HEK293 (cell line): ENCODE measurements around the gene TOR4A.

Source experiments
- CTCF ChIA-PET: fragments of 350-600 bp; formaldehyde crosslinking; extraction: SDS; loops from one replicate; lab custom pipeline; 2021; ENCODE audit warnings: antibody characterized with exemption; lab: Yijun Ruan, JAX
- POLR2A ChIA-PET: fragments of 300-600 bp; formaldehyde crosslinking; extraction: SDS; loops from one replicate; lab custom pipeline; 2020; ENCODE audit warnings: antibody characterized with exemption, inconsistent platforms; lab: Yijun Ruan, JAX
- H3K27ac ChIP-seq: fragments of 200-500 bp; sonication (Bioruptor generic); 2 replicates; pipeline ENCODE4 v1.5.1; 2014; ENCODE audit warnings: low read depth, low read length, control low read depth, inconsistent platforms; ENCODE audit errors: extremely low read depth
- H3K36me3 ChIP-seq, 2 experiments: fragments of 200-500 bp in 1 of 2; sonication (Bioruptor generic) in 1 of 2; 1 replicate in 1 of 2; 2 replicates in 1 of 2; pipeline ENCODE4 v1.5.1; 2014 to 2017; ENCODE audit warnings: inconsistent platforms in 2 of 2, low read length in 2 of 2; ENCODE audit not compliant: control insufficient read depth in 2 of 2, insufficient read depth in 1 of 2
- H3K4me1 ChIP-seq: fragments of 200-500 bp; sonication (Bioruptor generic); 2 replicates; pipeline ENCODE4 v1.5.1; 2014; ENCODE audit warnings: mild to moderate bottlenecking, low read length, inconsistent platforms; ENCODE audit not compliant: control insufficient read depth, insufficient read depth
- H3K4me3 ChIP-seq: 2 replicates; pipeline ENCODE4 v1.5.1; 2011; ENCODE audit warnings: low read depth, mild to moderate bottlenecking, control low read depth, low read length, moderate library complexity
- H3K9me3 ChIP-seq: fragments of 200-500 bp; sonication (Bioruptor generic); 2 replicates; pipeline ENCODE4 v1.5.1; 2014; ENCODE audit warnings: low read depth, low read length, inconsistent platforms; ENCODE audit not compliant: control insufficient read depth, insufficient read depth
- FEZF1 ChIP-seq: fragments of 450-650 bp; formaldehyde crosslinking; IDR thresholded peaks from 2 replicates; pipeline ENCODE4 v1.5.1; 2016; ENCODE audit warnings: missing biosample characterization, missing genetic modification characterization
- GLIS1 ChIP-seq: fragments of 450-650 bp; formaldehyde crosslinking; IDR thresholded peaks from 2 replicates; pipeline ENCODE4 v1.5.1; 2016; ENCODE audit warnings: missing biosample characterization, missing genetic modification characterization
- GLIS2 ChIP-seq: fragments of 450-650 bp; formaldehyde crosslinking; IDR thresholded peaks from 2 replicates; pipeline ENCODE4 v1.5.1; 2016; ENCODE audit warnings: missing biosample characterization, missing genetic modification characterization
- HOXD13 ChIP-seq: sonication (generic); formaldehyde crosslinking; IDR thresholded peaks from 2 replicates; pipeline ENCODE4 v1.8.0; 2022; ENCODE audit warnings: missing genetic modification reagents, borderline replicate concordance
- KLF16 ChIP-seq: fragments of 450-650 bp; formaldehyde crosslinking; IDR thresholded peaks from 2 replicates; pipeline ENCODE4 v1.5.1; 2017; ENCODE audit warnings: missing biosample characterization, missing genetic modification characterization
- REST ChIP-seq: fragments of 450-650 bp; formaldehyde crosslinking; IDR thresholded peaks from 2 replicates; pipeline ENCODE4 v1.5.1; 2016; ENCODE audit warnings: missing biosample characterization, missing genetic modification characterization
- YY2 ChIP-seq: fragments of 450-650 bp; formaldehyde crosslinking; IDR thresholded peaks from 2 replicates; pipeline ENCODE4 v1.5.1; 2016; ENCODE audit warnings: missing biosample characterization, missing genetic modification characterization
- ZBTB6 ChIP-seq: fragments of 450-650 bp; formaldehyde crosslinking; IDR thresholded peaks from 2 replicates; pipeline ENCODE4 v1.5.1; 2017; ENCODE audit warnings: missing biosample characterization, missing genetic modification characterization
- ZIC2 ChIP-seq: fragments of 450-650 bp; formaldehyde crosslinking; IDR thresholded peaks from 2 replicates; pipeline ENCODE4 v1.5.1; 2016; ENCODE audit warnings: missing biosample characterization, missing genetic modification characterization
- ZNF19 ChIP-seq: fragments of 450-650 bp; formaldehyde crosslinking; IDR thresholded peaks from 2 replicates; pipeline ENCODE4; 2016; ENCODE audit warnings: missing biosample characterization, missing genetic modification characterization, low read depth
- ZNF324 ChIP-seq: fragments of 450-650 bp; formaldehyde crosslinking; IDR thresholded peaks from 2 replicates; pipeline ENCODE4 v1.5.1; 2016; ENCODE audit warnings: missing biosample characterization, missing genetic modification characterization
- ZNF341 ChIP-seq: fragments of 450-650 bp; formaldehyde crosslinking; IDR thresholded peaks from 2 replicates; pipeline ENCODE4; 2016; ENCODE audit warnings: low read depth, missing biosample characterization, missing genetic modification characterization
- ZNF362 ChIP-seq: fragments of 450-650 bp; formaldehyde crosslinking; IDR thresholded peaks from 2 replicates; pipeline ENCODE4 v1.5.1; 2016; ENCODE audit warnings: missing biosample characterization, missing genetic modification characterization
- ZNF398 ChIP-seq: fragments of 450-650 bp; formaldehyde crosslinking; IDR thresholded peaks from 2 replicates; pipeline ENCODE4 v1.5.1; 2017; ENCODE audit warnings: missing biosample characterization, missing genetic modification characterization
- ZNF600 ChIP-seq: fragments of 450-650 bp; formaldehyde crosslinking; IDR thresholded peaks from 2 replicates; pipeline ENCODE4 v1.5.1; 2016; ENCODE audit warnings: missing biosample characterization, missing genetic modification characterization
- ZNF626 ChIP-seq: fragments of 450-650 bp; sonication (Bioruptor Pico); formaldehyde crosslinking; IDR thresholded peaks from 2 replicates; pipeline ENCODE4 v1.5.1; 2018; ENCODE audit warnings: missing biosample characterization, missing genetic modification characterization, inconsistent platforms
- ZNF660 ChIP-seq: fragments of 450-650 bp; IDR thresholded peaks from 2 replicates; pipeline ENCODE4 v1.5.1; 2018; ENCODE audit warnings: missing biosample characterization, mild to moderate bottlenecking, missing genetic modification characterization
- ZNF677 ChIP-seq: fragments of 450-650 bp; IDR thresholded peaks from 2 replicates; pipeline ENCODE4 v1.5.0; 2018; ENCODE audit warnings: missing biosample characterization, mild to moderate bottlenecking, missing genetic modification characterization, moderate library complexity
- ZNF791 ChIP-seq: fragments of 450-650 bp; formaldehyde crosslinking; IDR thresholded peaks from 2 replicates; pipeline ENCODE4 v1.5.1; 2016; ENCODE audit warnings: missing biosample characterization, missing genetic modification characterization
- TF ChIP-seq, protein P1 (sequence below): fragments of 450-650 bp; formaldehyde crosslinking; IDR thresholded peaks from 2 replicates; pipeline ENCODE4 v1.5.1; 2016; ENCODE audit warnings: missing biosample characterization, missing genetic modification characterization
- TF ChIP-seq, protein P2 (sequence below): sonication (generic); formaldehyde crosslinking; IDR thresholded peaks from 2 replicates; pipeline ENCODE4 v1.8.1; 2022; ENCODE audit warnings: mild to moderate bottlenecking, moderate library complexity, missing genetic modification reagents

TOR4A gene

GRCh38 chr9:137250329-137251193 lies 27.0 kb upstream of the TOR4A start:
- H3K4me1 ChIP-seq: no peaks in the 10 kb centered on the region; the same call in 1 of the 2 replicates
- POLR2A ChIA-PET: interaction anchor here (0.6 to 9.1 kb wide), 4 partner anchors 9 to 722 kb away, joined by 3 to 336 read pairs (median 4); partner anchors contain the start of gene TUBB4B

DNA sequence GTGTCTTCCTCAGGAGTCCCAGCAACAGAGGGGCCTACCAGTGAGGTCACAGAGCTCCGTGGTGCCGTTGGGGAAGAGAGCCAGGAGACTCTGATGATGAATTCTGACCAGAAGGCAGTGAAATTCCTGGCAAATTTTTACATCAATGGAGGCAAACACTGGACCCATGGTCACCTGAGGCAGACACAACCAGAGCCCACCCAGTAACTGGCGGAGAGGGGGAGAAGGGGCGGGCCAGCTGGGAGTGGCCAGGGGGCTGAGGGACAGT lies 26.4 kb upstream of the TOR4A start, which contains the start of gene STPG3:
Gene STPG3, plus strand, starts transcription at position 93 of the 268 bp plus-strand sequence. Its CDS starts 1 bp downstream, at position 94.
- Histone ChIP-seq H3K27ac (no peak within 1 kb of the TSS), H3K36me3 (peaks cover 0 to 3% of the 10 kb centered on the region in 2 experiments; a peak in 1 of 3 replicates), H3K4me3 (no peak within 1 kb of the TSS), H3K4me1 (no peaks in the 10 kb centered on the region; the same call in 1 of the 2 replicates), H3K9me3 (no peaks in the 10 kb centered on the region)
- ChIA-PET POLR2A (interaction anchor here (0.6 to 9.1 kb wide), 4 partner anchors 9 to 722 kb away, joined by 3 to 336 read pairs (median 4); partner anchors contain the start of gene TUBB4B), CTCF (interaction anchor here (0.5 to 0.9 kb wide), 2 partner anchors 13 to 17 kb away, joined by 3 to 5 read pairs; no protein-coding TSS in a partner anchor)
- TF ChIP-seq, protein P1, sequence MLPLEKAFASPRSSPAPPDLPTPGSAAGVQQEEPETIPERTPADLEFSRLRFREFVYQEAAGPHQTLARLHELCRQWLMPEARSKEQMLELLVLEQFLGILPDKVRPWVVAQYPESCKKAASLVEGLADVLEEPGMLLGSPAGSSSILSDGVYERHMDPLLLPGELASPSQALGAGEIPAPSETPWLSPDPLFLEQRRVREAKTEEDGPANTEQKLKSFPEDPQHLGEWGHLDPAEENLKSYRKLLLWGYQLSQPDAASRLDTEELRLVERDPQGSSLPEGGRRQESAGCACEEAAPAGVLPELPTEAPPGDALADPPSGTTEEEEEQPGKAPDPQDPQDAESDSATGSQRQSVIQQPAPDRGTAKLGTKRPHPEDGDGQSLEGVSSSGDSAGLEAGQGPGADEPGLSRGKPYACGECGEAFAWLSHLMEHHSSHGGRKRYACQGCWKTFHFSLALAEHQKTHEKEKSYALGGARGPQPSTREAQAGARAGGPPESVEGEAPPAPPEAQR (tag by site-specific recombination): no peak
- TF ChIP-seq KLF16 (no peak), YY2 (tag by site-specific recombination) (no peak), REST (tag by site-specific recombination) (no peak), ZNF791 (tag by site-specific recombination) (no peak), ZNF362 (no peak), ZBTB6 (tag by site-specific recombination) (no peak), FEZF1 (tag by site-specific recombination) (no peak), HOXD13 (CRISPR knock-in tag) (no peak), ZNF600 (tag by site-specific recombination) (no peak), ZNF626 (tag by site-specific recombination) (no peak)
- TF ChIP-seq, protein P2, sequence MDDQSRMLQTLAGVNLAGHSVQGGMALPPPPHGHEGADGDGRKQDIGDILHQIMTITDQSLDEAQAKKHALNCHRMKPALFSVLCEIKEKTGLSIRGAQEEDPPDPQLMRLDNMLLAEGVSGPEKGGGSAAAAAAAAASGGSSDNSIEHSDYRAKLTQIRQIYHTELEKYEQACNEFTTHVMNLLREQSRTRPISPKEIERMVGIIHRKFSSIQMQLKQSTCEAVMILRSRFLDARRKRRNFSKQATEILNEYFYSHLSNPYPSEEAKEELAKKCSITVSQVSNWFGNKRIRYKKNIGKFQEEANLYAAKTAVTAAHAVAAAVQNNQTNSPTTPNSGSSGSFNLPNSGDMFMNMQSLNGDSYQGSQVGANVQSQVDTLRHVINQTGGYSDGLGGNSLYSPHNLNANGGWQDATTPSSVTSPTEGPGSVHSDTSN (CRISPR knock-in tag): no peak

More at GRCh38 chr9:137250329-137251193, 27.0 kb upstream of the TOR4A start:
- peak; percentile 23; the same call in 1 of the 2 replicates for TF ChIP-seq ZNF341
- TF ChIP-seq ZNF660 (tag by site-specific recombination): no peak
- TF ChIP-seq ZNF677 (tag by site-specific recombination): no peak
- TF ChIP-seq ZIC2 (tag by site-specific recombination): peak; percentile 80
- TF ChIP-seq GLIS1: peak; percentile 43
- TF ChIP-seq ZNF398 (tag by site-specific recombination): no peak
- TF ChIP-seq GLIS2 (tag by site-specific recombination): 0 out of 2 replicates have a peak, but pooled peaks have one; percentile 55
- TF ChIP-seq ZNF324 (tag by site-specific recombination): no peak
- TF ChIP-seq ZNF19 (tag by site-specific recombination): no peak
- TF ChIP-seq, all 188 proteins: peak for 4
- CTCF ChIA-PET: interaction anchor here (0.5 to 2.3 kb wide), 3 partner anchors 12 to 17 kb away, joined by 3 to 14 read pairs (median 5); no protein-coding TSS in a partner anchor
- no peaks in the 10 kb centered on the region for H3K36me3 ChIP-seq
- H3K9me3 ChIP-seq: no peaks in the 10 kb centered on the region
- H3K4me3 ChIP-seq: no peak overlapping the region
- no peak overlapping the region for H3K27ac ChIP-seq
